Sigmoid colon (tissue), 7 donors: ENCODE measurements around the gene GNG10. TPM values are rescaled to one million over a fixed set of nuclear protein-coding genes. Genes with fewer than 3 reads are reported as not detected.
"Not testable (repeated sequence)": the region's sequence is repeated elsewhere in the genome, so short reads cannot be mapped to it uniquely, and the experiment has no call there.

Source experiments
- DNase-seq: peaks from one replicate; pipeline ENCODE4 v3.0.0-alpha.2; 2019
- H3K27ac ChIP-seq, 4 donors: fragments of 200-600 bp; sonication (generic); one replicate each; pipeline ENCODE4 v1.5.1; 2016 to 2019; ENCODE audit warnings: mild to moderate bottlenecking in 1 of 4
- H3K27me3 ChIP-seq, 3 donors: fragments of 200-600 bp; sonication (generic); one replicate each; pipeline ENCODE4 v1.5.1; 2019; ENCODE audit warnings: mild to moderate bottlenecking in 1 of 3
- H3K36me3 ChIP-seq, 4 donors: fragments of 200-600 bp; sonication (generic); one replicate each; pipeline ENCODE4 v1.5.1; 2016 to 2019
- H3K4me1 ChIP-seq, 4 donors: fragments of 200-600 bp; sonication (generic); one replicate each; pipeline ENCODE4 v1.5.1; 2017 to 2019
- H3K4me3 ChIP-seq, 4 donors: fragments of 200-600 bp; sonication (generic); one replicate each; pipeline ENCODE4 v1.5.1; 2017 to 2019; ENCODE audit warnings: mild to moderate bottlenecking in 2 of 4, moderate library complexity in 1 of 4
- H3K9me3 ChIP-seq, 4 donors: fragments of 200-600 bp in 3 of 4; sonication (generic) in 3 of 4; one replicate each; pipeline versions ENCODE4 v1.5.1 to v1.6.1; 2013 to 2019
- CTCF ChIP-seq, 4 experiments: fragments of 450-650 bp in 3 of 4; fragments of 200-600 bp in 1 of 4; IDR thresholded peaks; one replicate each; pipeline ENCODE4 v1.5.1; 2016 to 2019; ENCODE audit warnings: antibody characterized with exemption in 4 of 4, mild to moderate bottlenecking in 3 of 4, moderate library complexity in 2 of 4
- EP300 ChIP-seq, 4 donors: sonication (generic); formaldehyde crosslinking; IDR thresholded peaks; one replicate each; pipeline ENCODE4 v1.6.1; 2017; ENCODE audit warnings: antibody characterized with exemption in 4 of 4
- POLR2A ChIP-seq, 2 donors: fragments of 450-650 bp; IDR thresholded peaks; one replicate each; pipeline ENCODE4 v1.6.1; 2016; ENCODE audit warnings: antibody characterized with exemption in 2 of 2, mild to moderate bottlenecking in 2 of 2, moderate library complexity in 2 of 2
- POLR2AphosphoS5 ChIP-seq, 4 donors: sonication (generic); formaldehyde crosslinking; IDR thresholded peaks; one replicate each; pipeline ENCODE4 v1.6.1; 2017; ENCODE audit warnings: antibody characterized with exemption in 4 of 4
- WGBS, 2 donors: extraction: QIAGEN DNeasy Blood & Tissue Kit; methylation state at CpG; one replicate each; pipeline ENCODE4 v1.1.7; 2013; 5-methylcytosine and 5-hydroxymethylcytosine counted together
- intact Hi-C: fragments of 100-400 bp; cut with DNase I; formaldehyde crosslinking; loops from one replicate; pipeline ENCODE4 v1.15.1; 2023
- polyA plus RNA-seq, 3 donors: library from polyadenylated mRNA; stranded (reverse); fragments of 200-250 nt; gene quantifications; one replicate each; pipeline ENCODE4 v1.2.3, GENCODE V29; 2013
- total RNA-seq, 4 donors: library from RNA; depleted of rRNA; stranded (reverse); fragments of >200 nt; gene quantifications; one replicate each; pipeline ENCODE4 v1.1.0, GENCODE V29; 2016
- donor health status: healthy with polysubstance abuse.
- donor health status: Bipolar disorder and iron deficiency.
- donor health status: healthy.

The GNG10 gene
- total and polyA plus RNA-seq, 7 donors = 32.3 to 104 (median 65.9) TPM

GRCh38 chr9:111663301-111663823 is 2.0 kb downstream of the GNG10 start:
- TF ChIP-seq POLR2AphosphoS5 (IDR thresholded peaks at IDR 0.05) (no peak), EP300 (IDR thresholded peaks at IDR 0.05) (no peak), POLR2A (IDR thresholded peaks at IDR 0.05) (no peak), CTCF (IDR thresholded peaks at IDR 0.05) (no peak)
- H3K27ac ChIP-seq = peak overlapping the region in 2 of 4 donors; percentile 76 to 81
- 64 to 67% methylated on average over 5 of the region's 5 CpGs for WGBS, 2 donors
- peaks cover 0 to 15% (median 13%) of the 10 kb centered on the region in 4 donors for H3K4me1 ChIP-seq
- H3K9me3 ChIP-seq = no peaks in the 10 kb centered on the region
- no peaks in the 10 kb centered on the region for H3K27me3 ChIP-seq
- no peak for DNase-seq
- H3K4me3 ChIP-seq = no peak overlapping the region
- intact Hi-C loops = no loop called here
- H3K36me3 ChIP-seq = peaks cover 0 to 16% (median 8%) of the 10 kb centered on the region in 4 donors

- H3K9me3 ChIP-seq = no peaks in the 10 kb centered on the region
- H3K27me3 ChIP-seq = no peaks in the 10 kb centered on the region
- TF ChIP-seq POLR2A (IDR thresholded peaks at IDR 0.05) (no peak), POLR2AphosphoS5 (IDR thresholded peaks at IDR 0.05) (no peak), CTCF (IDR thresholded peaks at IDR 0.05) (no peak), EP300 (IDR thresholded peaks at IDR 0.05) (no peak)
- H3K4me3 ChIP-seq = no peak overlapping the region
- H3K36me3 ChIP-seq = peaks cover 0 to 39% (median 16%) of the 10 kb centered on the region in 4 donors
- peaks cover 0 to 4% (median 3%) of the 10 kb centered on the region in 4 donors for H3K4me1 ChIP-seq
- WGBS, 2 donors = 90 to 95% methylated on average over 1 of the region's 1 CpG
- H3K27ac ChIP-seq = no peak overlapping the region
- DNase-seq = no peak
- intact Hi-C loops = no loop called here
Observed at GRCh38 chr9:111668026-111668573, 6.7 kb downstream of the GNG10 start.

GRCh38 chr9:111668601-111669000 is 7.2 kb downstream of the GNG10 start:
- H3K27me3 ChIP-seq, H3K4me1 ChIP-seq, H3K27ac ChIP-seq, intact Hi-C loops, DNase-seq, H3K4me3 ChIP-seq, H3K9me3 ChIP-seq: not testable (repeated sequence)
- peaks cover 0 to 39% (median 16%) of the 10 kb centered on the region in 4 donors for H3K36me3 ChIP-seq
- 91 to 93% methylated on average over 11 of the region's 11 CpGs for whole genome bisulfite sequencing, 2 donors

- no peaks in the 10 kb centered on the region for H3K27me3 ChIP-seq
- peaks cover 0 to 19% (median 9%) of the 10 kb centered on the region in 4 donors for H3K36me3 ChIP-seq
- H3K27ac ChIP-seq = no peak overlapping the region
- no peak overlapping the region for H3K4me3 ChIP-seq
- intact Hi-C loops = no loop called here
- 92 to 99% methylated on average over 2 of the region's 2 CpGs for WGBS, 2 donors
- DNase-seq = no peak
- H3K4me1 ChIP-seq = no peaks in the 10 kb centered on the region
- TF ChIP-seq POLR2A (IDR thresholded peaks at IDR 0.05) = no peak
- TF ChIP-seq POLR2AphosphoS5 (IDR thresholded peaks at IDR 0.05) = no peak
- H3K9me3 ChIP-seq = no peaks in the 10 kb centered on the region
Observed at GRCh38 chr9:111674319-111674718, 12.9 kb downstream of the GNG10 start.

- WGBS, 2 donors = 95 to 98% methylated on average over 3 of the region's 3 CpGs
- Histone ChIP-seq H3K27ac (no peak overlapping the region), H3K9me3 (no peaks in the 10 kb centered on the region), H3K36me3 (peaks cover 0 to 15% (median 5%) of the 10 kb centered on the region in 4 donors), H3K27me3 (no peaks in the 10 kb centered on the region), H3K4me1 (no peaks in the 10 kb centered on the region), H3K4me3 (no peak overlapping the region)
- no peak for TF ChIP-seq POLR2A (IDR thresholded peaks at IDR 0.05)
- TF ChIP-seq EP300 (IDR thresholded peaks at IDR 0.05) = no peak
- no peak for TF ChIP-seq CTCF (IDR thresholded peaks at IDR 0.05)
- no peak for TF ChIP-seq POLR2AphosphoS5 (IDR thresholded peaks at IDR 0.05)
- intact Hi-C loops = no loop called here
- DNase-seq = no peak
Observed at GRCh38 chr9:111676116-111676515, 14.7 kb downstream of the GNG10 start.

- Histone ChIP-seq H3K4me3 (no peak overlapping the region), H3K36me3 (peaks cover 0 to 11% (median 5%) of the 10 kb centered on the region in 4 donors), H3K27me3 (no peaks in the 10 kb centered on the region), H3K9me3 (no peaks in the 10 kb centered on the region), H3K27ac (no peak overlapping the region), H3K4me1 (no peaks in the 10 kb centered on the region)
- no peak for TF ChIP-seq CTCF (IDR thresholded peaks at IDR 0.05)
- TF ChIP-seq EP300 (IDR thresholded peaks at IDR 0.05) = no peak
- WGBS, 2 donors = 94 to 96% methylated on average over 5 of the region's 5 CpGs
- intact Hi-C loops = no loop called here
- no peak for DNase-seq
Observed at GRCh38 chr9:111678293-111678692, 16.9 kb downstream of the GNG10 start.
